ENCODE measurements around the gene C3orf80. TPM values are rescaled to one million over a fixed set of nuclear protein-coding genes. Genes with fewer than 3 reads are reported as not detected.
"Not testable (repeated sequence)": the region's sequence is repeated elsewhere in the genome, so short reads cannot be mapped to it uniquely, and the experiment has no call there.

C3orf80 gene
- total and polyA plus RNA-seq, 10 of the 15 experiments (the other 5 are each of a cell fraction or from before 2014, with no cell fraction given): 0.02 to 0.04 TPM; not detected in 8

DNA sequence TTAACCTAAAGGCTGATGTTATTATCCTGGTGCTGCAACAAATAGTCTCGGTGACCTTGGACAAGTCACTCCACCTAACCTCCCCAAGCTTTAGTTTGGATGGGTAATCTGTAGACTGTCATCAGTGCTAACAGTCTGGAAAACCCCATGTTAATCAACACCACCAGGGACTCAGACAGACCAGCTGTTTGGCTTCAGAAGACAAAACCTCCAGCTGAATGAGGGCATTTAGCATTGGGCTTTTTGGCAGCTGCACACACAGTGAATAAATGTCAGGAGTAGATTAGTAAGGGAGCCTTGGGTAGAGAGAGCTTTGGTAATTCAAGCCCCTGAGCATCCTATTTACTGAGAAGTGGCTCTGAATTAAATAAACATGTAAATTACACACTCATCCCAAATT, 24.9 kb upstream of the C3orf80 start:
- TF ChIP-seq ZZZ3 (IDR thresholded peaks at IDR 0.05; ENCODE audit: control insufficient read depth, insufficient read length, low read depth) (no peak), RAD51 (IDR thresholded peaks at IDR 0.05) (no peak), TCF12 (IDR thresholded peaks at IDR 0.05; ENCODE audit: low read depth, low read length) (peak; percentile 50; the same call in 1 of the 2 replicates), BCL11A (IDR thresholded peaks at IDR 0.05; ENCODE audit: low read depth, low read length) (no peak), RCOR1 (conservative IDR thresholded peaks at IDR 0.05; ENCODE audit: low read depth, low read length) (no peak)
- TF ChIP-seq, protein P1, sequence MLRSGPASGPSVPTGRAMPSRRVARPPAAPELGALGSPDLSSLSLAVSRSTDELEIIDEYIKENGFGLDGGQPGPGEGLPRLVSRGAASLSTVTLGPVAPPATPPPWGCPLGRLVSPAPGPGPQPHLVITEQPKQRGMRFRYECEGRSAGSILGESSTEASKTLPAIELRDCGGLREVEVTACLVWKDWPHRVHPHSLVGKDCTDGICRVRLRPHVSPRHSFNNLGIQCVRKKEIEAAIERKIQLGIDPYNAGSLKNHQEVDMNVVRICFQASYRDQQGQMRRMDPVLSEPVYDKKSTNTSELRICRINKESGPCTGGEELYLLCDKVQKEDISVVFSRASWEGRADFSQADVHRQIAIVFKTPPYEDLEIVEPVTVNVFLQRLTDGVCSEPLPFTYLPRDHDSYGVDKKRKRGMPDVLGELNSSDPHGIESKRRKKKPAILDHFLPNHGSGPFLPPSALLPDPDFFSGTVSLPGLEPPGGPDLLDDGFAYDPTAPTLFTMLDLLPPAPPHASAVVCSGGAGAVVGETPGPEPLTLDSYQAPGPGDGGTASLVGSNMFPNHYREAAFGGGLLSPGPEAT (IDR thresholded peaks at IDR 0.05; ENCODE audit: low read depth): no peak
- TF ChIP-seq, protein P2, sequence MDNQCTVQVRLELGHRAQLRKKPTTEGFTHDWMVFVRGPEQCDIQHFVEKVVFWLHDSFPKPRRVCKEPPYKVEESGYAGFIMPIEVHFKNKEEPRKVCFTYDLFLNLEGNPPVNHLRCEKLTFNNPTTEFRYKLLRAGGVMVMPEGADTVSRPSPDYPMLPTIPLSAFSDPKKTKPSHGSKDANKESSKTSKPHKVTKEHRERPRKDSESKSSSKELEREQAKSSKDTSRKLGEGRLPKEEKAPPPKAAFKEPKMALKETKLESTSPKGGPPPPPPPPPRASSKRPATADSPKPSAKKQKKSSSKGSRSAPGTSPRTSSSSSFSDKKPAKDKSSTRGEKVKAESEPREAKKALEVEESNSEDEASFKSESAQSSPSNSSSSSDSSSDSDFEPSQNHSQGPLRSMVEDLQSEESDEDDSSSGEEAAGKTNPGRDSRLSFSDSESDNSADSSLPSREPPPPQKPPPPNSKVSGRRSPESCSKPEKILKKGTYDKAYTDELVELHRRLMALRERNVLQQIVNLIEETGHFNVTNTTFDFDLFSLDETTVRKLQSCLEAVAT (IDR thresholded peaks at IDR 0.05): no peak
- H3K4me1 ChIP-seq (ENCODE audit: control insufficient read depth, insufficient read depth, low read length): no peaks in the 10 kb centered on the region
- no peaks in the 10 kb centered on the region; the same call in 2 of the 3 replicates for H3K9me3 ChIP-seq (replicated peaks; ENCODE audit: control insufficient read depth, insufficient read depth, low read length)
- POLR2A ChIA-PET: no interaction called here
- peak; percentile 78 for ATAC-seq
- no peak overlapping the region for H2AFZ ChIP-seq (ENCODE audit: control insufficient read depth, low read depth, low read length)
- DNase-seq (ENCODE audit: low read depth, low spot score): no peak
- H3K27me3 ChIP-seq (replicated peaks in 1 of 2; ENCODE audit: control insufficient read depth in 2 of 2, insufficient read depth in 2 of 2, low read length in 1 of 2): no peaks in the 10 kb centered on the region
- no peak overlapping the region for H3K27ac ChIP-seq (ENCODE audit: control insufficient read depth, insufficient read depth)
- no peaks in the 10 kb centered on the region for H4K20me1 ChIP-seq (ENCODE audit: control insufficient read depth, insufficient read depth)
- 8% methylated on average over 1 of the region's 1 CpG for WGBS (ENCODE audit: insufficient coverage, insufficient replicate concordance, low lambda C conversion rate, missing lambda C conversion rate)
- H3K4me2 ChIP-seq (ENCODE audit: control insufficient read depth, insufficient read depth): no peak overlapping the region
- H3K36me3 ChIP-seq (ENCODE audit: control insufficient read depth in 2 of 2, insufficient read depth in 2 of 2, low read length in 1 of 2): no peaks in the 10 kb centered on the region
- RAD21 ChIA-PET (ENCODE audit: unreplicated experiment): no interaction called here
- H3K79me2 ChIP-seq (ENCODE audit: control insufficient read depth, insufficient read depth, low read length): no peaks in the 10 kb centered on the region
- no peak for FAIRE-seq
- in situ Hi-C loops (cut with MboI): no loop called here
- no peak overlapping the region for H3K4me3 ChIP-seq
- CTCF ChIA-PET: interaction anchor here (0.8 kb wide), 2 partner anchors 208 to 472 kb away, joined by 3 read pairs; no protein-coding TSS in a partner anchor
- intact Hi-C loops (cut with micrococcal nuclease; ENCODE audit: unreplicated experiment): no loop called here
- H3K9ac ChIP-seq (ENCODE audit: control insufficient read depth, insufficient read depth, low read length): no peak overlapping the region
- BruUV-seq (replicated peaks): no TSS peak
- SMC1A ChIA-PET (ENCODE audit: uncharacterized antibody, unreplicated experiment): interaction anchor here (0.7 kb wide), 1 partner anchor 23 kb away, joined by 3 read pairs; no protein-coding TSS in a partner anchor

DNA sequence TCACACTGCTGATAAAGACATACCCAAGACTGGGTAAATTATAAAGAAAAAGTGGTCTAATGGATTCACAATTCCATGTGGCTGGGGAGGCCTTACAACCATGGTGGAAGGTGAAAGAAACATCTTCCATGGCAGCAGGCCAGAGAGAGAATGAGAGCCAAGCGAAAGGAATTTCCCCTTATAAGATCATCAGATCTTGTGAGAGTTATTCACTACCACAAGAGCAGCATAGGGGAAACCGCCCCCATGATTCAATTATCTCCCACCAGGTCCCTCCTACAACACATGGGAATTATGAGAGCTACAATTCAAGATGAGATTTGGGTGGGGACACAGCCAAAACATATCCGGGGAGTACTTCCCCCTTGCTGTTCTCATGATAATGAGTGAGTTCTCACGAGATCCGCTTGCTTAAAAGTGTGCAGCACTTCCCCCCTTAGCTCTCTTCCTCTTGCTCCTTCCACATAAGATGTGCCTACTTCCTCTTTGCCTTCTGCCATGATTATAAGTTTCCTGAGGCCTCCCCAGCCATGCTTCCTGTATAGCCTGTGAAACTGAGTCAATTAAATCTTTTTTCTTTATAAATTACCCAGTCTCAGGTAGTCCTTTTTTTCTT, 20.7 kb upstream of the C3orf80 start:
- H3K4me2 ChIP-seq (ENCODE audit: control insufficient read depth, insufficient read depth); ATAC-seq; H2AFZ ChIP-seq (ENCODE audit: control insufficient read depth, low read depth, low read length); in situ Hi-C loops (cut with MboI); DNase-seq (ENCODE audit: low read depth, low spot score); H3K27ac ChIP-seq (ENCODE audit: control insufficient read depth, insufficient read depth); intact Hi-C loops (cut with micrococcal nuclease; ENCODE audit: unreplicated experiment); CTCF ChIA-PET; BruUV-seq (replicated peaks); H3K4me3 ChIP-seq; FAIRE-seq; H3K27me3 ChIP-seq (replicated peaks in 1 of 2; ENCODE audit: control insufficient read depth in 2 of 2, insufficient read depth in 2 of 2, low read length in 1 of 2); H3K9ac ChIP-seq (ENCODE audit: control insufficient read depth, insufficient read depth, low read length); H3K9me3 ChIP-seq (replicated peaks; ENCODE audit: control insufficient read depth, insufficient read depth, low read length); SMC1A ChIA-PET (ENCODE audit: uncharacterized antibody, unreplicated experiment); H4K20me1 ChIP-seq (ENCODE audit: control insufficient read depth, insufficient read depth); H3K79me2 ChIP-seq (ENCODE audit: control insufficient read depth, insufficient read depth, low read length); H3K4me1 ChIP-seq (ENCODE audit: control insufficient read depth, insufficient read depth, low read length); H3K36me3 ChIP-seq (ENCODE audit: control insufficient read depth in 2 of 2, insufficient read depth in 2 of 2, low read length in 1 of 2); RAD21 ChIA-PET (ENCODE audit: unreplicated experiment); POLR2A ChIA-PET: not testable (repeated sequence)
- WGBS (ENCODE audit: insufficient coverage, insufficient replicate concordance, low lambda C conversion rate, missing lambda C conversion rate): 65% methylated on average over 5 of the region's 5 CpGs

All from GM12878 (cell line).